Lung (tissue), 12 donors: Measurements from ENCODE around the gene COL25A1. TPM values are rescaled to one million over a fixed set of nuclear protein-coding genes. Genes with fewer than 3 reads are reported as not detected.

Source experiments
- ATAC-seq: fragments of 200-7000 bp; cut with Tn5 transposase; one replicate; pipeline ENCODE4 v1.9.1; 2020; ENCODE audit warnings: moderate number of reproducible peaks; ENCODE audit not compliant: insufficient read depth, low FRiP score
- DNase-seq, 3 donors: peaks; one replicate each; pipeline ENCODE4 v3.0.0-alpha.2; 2013 to 2017
- H3K27ac ChIP-seq, 2 donors: one replicate each; pipeline ENCODE4 v1.5.1; 2013; ENCODE audit warnings: mild to moderate bottlenecking in 2 of 2, moderate library complexity in 2 of 2, control low read depth in 1 of 2, inconsistent platforms in 1 of 2, low read depth in 1 of 2, low read length in 1 of 2
- H3K27me3 ChIP-seq, 3 donors: one replicate each; pipeline ENCODE4 v1.5.1; 2013; ENCODE audit warnings: low read length in 2 of 3; ENCODE audit not compliant: control insufficient read depth in 3 of 3, insufficient read depth in 3 of 3
- H3K36me3 ChIP-seq, 4 donors: one replicate each; pipeline ENCODE4 v1.5.1; 2013; ENCODE audit warnings: low read length in 4 of 4, mild to moderate bottlenecking in 1 of 4, moderate library complexity in 1 of 4; ENCODE audit not compliant: control insufficient read depth in 4 of 4, insufficient read depth in 4 of 4
- H3K4me1 ChIP-seq, 5 donors: one replicate each; pipeline ENCODE4 v1.5.1; 2013; ENCODE audit warnings: low read length in 5 of 5, mild to moderate bottlenecking in 2 of 5, moderate library complexity in 1 of 5; ENCODE audit not compliant: control insufficient read depth in 5 of 5, insufficient read depth in 5 of 5
- H3K4me3 ChIP-seq: one replicate; pipeline ENCODE4 v1.5.1; 2013; ENCODE audit warnings: mild to moderate bottlenecking, control low read depth, moderate library complexity
- H3K9ac ChIP-seq, 2 donors: one replicate each; pipeline ENCODE4 v1.5.1; 2013; ENCODE audit warnings: low read length in 2 of 2, control low read depth in 1 of 2; ENCODE audit not compliant: insufficient read depth in 1 of 2
- H3K9me3 ChIP-seq, 4 donors: one replicate each; pipeline ENCODE4 v1.5.1; 2013; ENCODE audit warnings: low read length in 3 of 4, mild to moderate bottlenecking in 1 of 4, moderate library complexity in 1 of 4; ENCODE audit not compliant: control insufficient read depth in 4 of 4, insufficient read depth in 3 of 4
- CTCF ChIP-seq: IDR thresholded peaks from 2 replicates; pipeline ENCODE4 v1.5.1; 2012; ENCODE audit warnings: mild to moderate bottlenecking; ENCODE audit errors: control extremely low read depth, extremely low read depth
- WGBS, 2 donors: extraction: QIAGEN DNeasy Blood & Tissue Kit; methylation state at CpG; one replicate each; pipeline ENCODE4 v1.1.7; 2013; 5-methylcytosine and 5-hydroxymethylcytosine counted together
- polyA plus RNA-seq, 2 donors: library from polyadenylated mRNA; stranded (reverse); fragments of 200-250 nt; gene quantifications; one replicate each; pipeline ENCODE4 v1.2.1, GENCODE V29; 2013
- total RNA-seq, 2 donors: library from RNA; depleted of rRNA in 1 of 2; stranded (reverse); fragments of >200 nt in 1 of 2; gene quantifications; one replicate each; pipeline ENCODE4 v1.2.1, GENCODE V29; 2014 to 2021
- donor health status: control.
- donor health status: control.
- donor health status: Bipolar disorder and iron deficiency.
- donor health status: healthy.
- donor health status: DM: yes; HTN: yes; CAD: no.

Gene COL25A1
- total and polyA plus RNA-seq, 4 donors: 0.06 to 3.5 (median 1.8) TPM

- WGBS, 2 donors: 88 to 91% methylated on average over 8 of the region's 8 CpGs
- TF ChIP-seq CTCF: no peak
Measured at GRCh38 chr4:108906866-108907367, 395.5 kb downstream of the COL25A1 start.

GRCh38 chr4:108906006-108906405, 396.5 kb downstream of the COL25A1 start:
- Histone ChIP-seq H3K36me3 (no peaks in the 10 kb centered on the region), H3K9ac (no peak overlapping the region), H3K4me1 (no peaks in the 10 kb centered on the region), H3K4me3 (no peak overlapping the region), H3K27ac (no peak overlapping the region), H3K27me3 (peaks cover 0 to 11% (median 2%) of the 10 kb centered on the region in 3 donors), H3K9me3 (no peaks in the 10 kb centered on the region)
- no peak for ATAC-seq
- no peak for DNase-seq
- 90 to 95% methylated on average over 6 of the region's 6 CpGs for WGBS, 2 donors
- no peak for TF ChIP-seq CTCF

More at GRCh38 chr4:108906866-108907367, 395.5 kb downstream of the COL25A1 start:
- no peak overlapping the region for H3K4me3 ChIP-seq
- DNase-seq (no peak), ATAC-seq (no peak)
- no peaks in the 10 kb centered on the region for H3K9me3 ChIP-seq
- H3K36me3 ChIP-seq: no peaks in the 10 kb centered on the region
- peaks cover 0 to 11% (median 2%) of the 10 kb centered on the region in 3 donors for H3K27me3 ChIP-seq
- no peaks in the 10 kb centered on the region for H3K4me1 ChIP-seq
- no peak overlapping the region for H3K9ac ChIP-seq
- no peak overlapping the region for H3K27ac ChIP-seq

GRCh38 chr4:108903464-108904221, 398.8 kb downstream of the COL25A1 start:
- 83 to 87% methylated on average over 4 of the region's 4 CpGs for WGBS, 2 donors
- Histone ChIP-seq H3K4me1 (no peaks in the 10 kb centered on the region), H3K9ac (no peak overlapping the region), H3K4me3 (no peak overlapping the region), H3K27ac (no peak overlapping the region), H3K27me3 (peaks cover 0 to 9% (median 2%) of the 10 kb centered on the region in 3 donors), H3K9me3 (no peaks in the 10 kb centered on the region), H3K36me3 (no peaks in the 10 kb centered on the region)
- no peak for TF ChIP-seq CTCF
- DNase-seq: no peak
- ATAC-seq: no peak
